Endothelial cell of umbilical vein (primary cell): ENCODE measurements around the gene CD93. TPM values are rescaled to one million over a fixed set of nuclear protein-coding genes. Genes with fewer than 3 reads are reported as not detected.

ENCODE experiments used
- BruUV-seq: library from RNA; stranded (reverse); fragments of 400-500 nt; replicated peaks from 2 replicates; lab custom pipeline; 2021; lab: Mats Ljungman, UMichigan
- CTCF ChIA-PET: fragments of 300-600, 350-600 bp; sonication (Branson Sonifier 250); formaldehyde crosslinking; loops from one replicate; lab custom pipeline; 2021; ENCODE audit warnings: antibody characterized with exemption, inconsistent platforms; lab: Charles Lee
- POLR2A ChIA-PET: fragments of 300-600, 350-600 bp; sonication (Branson Sonifier 250); formaldehyde crosslinking; loops from one replicate; lab custom pipeline; 2021; ENCODE audit warnings: antibody characterized with exemption, inconsistent platforms; lab: Charles Lee
- DNase-seq: peaks from one replicate; pipeline ENCODE4 v3.0.0-alpha.2; 2011; ENCODE audit warnings: low read depth, low spot score
- FAIRE-seq: peaks from 2 replicates; lab custom pipeline; 2011; peaks lifted over from hg19 to GRCh38; lab: Jason Lieb, UNC
- H2AFZ ChIP-seq: 2 replicates; pipeline ENCODE4 v1.6.0; 2012; ENCODE audit warnings: low read depth, low read length, control low read depth, inconsistent platforms
- H3K27ac ChIP-seq: 2 replicates; pipeline ENCODE4 v1.5.1; 2011; ENCODE audit warnings: low read depth, mild to moderate bottlenecking, control low read depth, low read length, moderate library complexity; ENCODE audit not compliant: insufficient read depth
- H3K27me3 ChIP-seq, 2 experiments: 2 replicates each; pipeline versions ENCODE4 v1.6.0 to v1.6.1; 2011; ENCODE audit warnings: low read length in 2 of 2, mixed read lengths in 1 of 2; ENCODE audit not compliant: control insufficient read depth in 2 of 2, insufficient read depth in 2 of 2
- H3K36me3 ChIP-seq, 2 experiments: 2 replicates in 1 of 2; 3 replicates in 1 of 2; pipeline ENCODE4 v1.5.1; 2011; ENCODE audit warnings: low read length in 2 of 2, mild to moderate bottlenecking in 1 of 2, moderate library complexity in 1 of 2; ENCODE audit not compliant: control insufficient read depth in 2 of 2, insufficient read depth in 2 of 2; ENCODE audit errors: extremely low read depth in 1 of 2
- H3K4me1 ChIP-seq: 3 replicates; pipeline ENCODE4 v1.5.1; 2011; ENCODE audit warnings: mild to moderate bottlenecking, low read length; ENCODE audit not compliant: control insufficient read depth, insufficient read depth; ENCODE audit errors: extremely low read depth
- H3K4me2 ChIP-seq: 2 replicates; pipeline ENCODE4 v1.6.1; 2011; ENCODE audit warnings: low read length, control low read depth, mixed read lengths; ENCODE audit not compliant: insufficient read depth
- H3K4me3 ChIP-seq, 3 experiments: fragments of 200-600 bp in 1 of 3; sonication (generic), shearing (Covaris generic) in 1 of 3; replicated peaks in 1 of 3; 2 replicates each; pipeline ENCODE4 v1.5.1; 2011 to 2016; ENCODE audit warnings: control low read depth in 3 of 3, low read length in 3 of 3, mild to moderate bottlenecking in 2 of 3, inconsistent platforms in 1 of 3, low read depth in 1 of 3, moderate library complexity in 1 of 3; ENCODE audit not compliant: insufficient read depth in 1 of 3
- H3K79me2 ChIP-seq: 2 replicates; pipeline ENCODE4 v1.6.0; 2012; ENCODE audit warnings: low read length, inconsistent platforms; ENCODE audit not compliant: control insufficient read depth, insufficient read depth
- H3K9ac ChIP-seq: replicated peaks from 2 replicates; pipeline ENCODE3; 2011; ENCODE audit warnings: low read length, control low read depth; ENCODE audit not compliant: insufficient read depth; ENCODE audit errors: extremely low read depth
- H3K9me1 ChIP-seq: replicated peaks from 3 replicates; pipeline ENCODE4 v1.6.0; 2011; ENCODE audit warnings: mild to moderate bottlenecking, low read length; ENCODE audit not compliant: control insufficient read depth, insufficient read depth; ENCODE audit errors: extremely low read depth
- H3K9me3 ChIP-seq: replicated peaks from 2 replicates; pipeline ENCODE4 v1.5.1; 2012; ENCODE audit warnings: low read length, inconsistent platforms; ENCODE audit not compliant: control insufficient read depth, insufficient read depth
- H4K20me1 ChIP-seq: replicated peaks from 2 replicates; pipeline ENCODE3; 2011; ENCODE audit warnings: mild to moderate bottlenecking, low read length; ENCODE audit not compliant: control insufficient read depth, insufficient read depth; ENCODE audit errors: extremely low read depth
- CTCF ChIP-seq, 2 donors: IDR thresholded peaks; 1 replicate in 1 of 2; 2 replicates in 1 of 2; pipeline ENCODE4 v1.5.1; 2011; ENCODE audit warnings: low read length in 2 of 2, mild to moderate bottlenecking in 2 of 2, moderate library complexity in 2 of 2, control low read depth in 1 of 2, inconsistent platforms in 1 of 2, low read depth in 1 of 2; ENCODE audit not compliant: insufficient read depth in 1 of 2; ENCODE audit errors: extremely low read depth in 1 of 2
- EZH2 ChIP-seq: IDR thresholded peaks from 2 replicates; pipeline ENCODE4 v1.6.1; 2012; ENCODE audit warnings: borderline replicate concordance, low read depth, mild to moderate bottlenecking, moderate library complexity, low read length, inconsistent platforms; ENCODE audit not compliant: severe bottlenecking
- FOS ChIP-seq: IDR thresholded peaks from 2 replicates; pipeline ENCODE4 v1.6.1; 2011; ENCODE audit warnings: mild to moderate bottlenecking, low read length, moderate library complexity, borderline replicate concordance; ENCODE audit not compliant: insufficient read depth
- GATA2 ChIP-seq: IDR thresholded peaks from 2 replicates; pipeline ENCODE4 v1.7.0; 2011; ENCODE audit warnings: low read depth, mild to moderate bottlenecking, moderate library complexity, mixed read lengths, low read length; ENCODE audit not compliant: insufficient read length, insufficient read depth
- JUN ChIP-seq: IDR thresholded peaks from 2 replicates; pipeline ENCODE4 v1.6.1; 2011; ENCODE audit warnings: borderline replicate concordance, low read depth; ENCODE audit not compliant: insufficient read length, insufficient read depth
- MYC ChIP-seq: IDR thresholded peaks from one replicate; pipeline ENCODE4 v1.6.1; 2011; ENCODE audit warnings: mild to moderate bottlenecking, low read depth, low read length
- POLR2A ChIP-seq: IDR thresholded peaks from 2 replicates; pipeline ENCODE4 v1.6.1; 2012; ENCODE audit warnings: low read depth, mild to moderate bottlenecking, control low read depth, low read length
- POLR2AphosphoS5 ChIP-seq: IDR thresholded peaks from 2 replicates; pipeline ENCODE4 v1.6.1; 2012; ENCODE audit warnings: low read depth, mild to moderate bottlenecking, control low read depth, low read length, moderate library complexity; ENCODE audit not compliant: insufficient read depth
- dilution Hi-C: fragments of 300-500 bp; cut with MboI; formaldehyde crosslinking; loops from one replicate; pipeline ENCODE4 v1.15.0; 2019; ENCODE audit warnings: low sequenced_read_pairs; ENCODE audit not compliant: extremely low pct_ligation_motif_present
- intact Hi-C: fragments of 100-400 bp; cut with micrococcal nuclease; formaldehyde crosslinking; loops from one replicate; pipeline ENCODE4 v1.10.0; 2022
- polyA plus RNA-seq, 4 experiments: library from polyadenylated mRNA; depleted of rRNA in 3 of 4; stranded (reverse) in 3 of 4; unstranded in 1 of 4; fragments of >200 nt; gene quantifications; 2 replicates each; pipeline versions ENCODE4 v1.2.1 to v1.2.3, GENCODE V29; 2011 to 2012; ENCODE audit warnings: missing spikeins in 1 of 4
- total RNA-seq: library from RNA; stranded (reverse); gene quantifications from 2 replicates; pipeline ENCODE4 v1.2.3, GENCODE V29; 2021
- TF ChIP-seq, protein P1 (sequence below): IDR thresholded peaks from 2 replicates; pipeline ENCODE4 v1.6.1; 2011; ENCODE audit not compliant: insufficient read depth, insufficient read length

CD93 gene
- total and polyA plus RNA-seq, 2 donors (not counting 3 experiments of a cell fraction or from before 2014, with no cell fraction given) = 180 to 413 TPM

DNA sequence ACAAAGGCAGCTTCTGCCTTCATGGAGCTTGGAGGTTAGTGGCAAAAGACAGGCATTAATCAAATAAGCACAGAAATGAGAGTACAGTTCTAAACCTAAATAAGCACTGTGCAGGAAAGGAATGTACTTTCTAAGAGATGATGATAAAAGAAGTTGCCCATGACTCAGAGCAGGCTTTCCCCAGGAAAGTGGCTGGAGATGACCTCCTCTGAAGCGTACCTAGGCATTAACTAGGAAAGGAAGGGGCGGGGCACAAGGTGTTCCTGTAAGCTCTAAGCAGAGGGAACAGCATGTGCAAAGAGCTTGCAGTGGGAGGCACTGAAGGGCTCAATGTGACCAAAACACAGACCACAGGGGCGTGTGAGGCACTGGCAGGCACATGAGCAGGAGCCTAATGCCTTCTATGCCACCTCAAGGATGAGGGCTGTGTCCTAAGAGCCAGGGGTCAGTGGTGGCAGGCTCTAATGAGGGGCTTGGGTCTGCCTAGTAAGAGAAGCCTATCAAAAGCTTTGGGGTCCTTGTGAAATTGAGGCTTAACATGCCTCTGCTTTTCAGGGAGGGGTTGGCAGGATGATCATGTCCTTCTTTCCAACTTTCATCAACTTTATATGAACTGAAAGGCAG is 46.1 kb downstream of the CD93 start:
- no TSS peak for BruUV-seq

More for the DNA sequence above, 46.1 kb downstream of the CD93 start:
- Histone ChIP-seq H3K4me2 (no peak overlapping the region), H3K79me2 (no peaks in the 10 kb centered on the region), H2AFZ (no peak overlapping the region), H3K4me3 (no peak overlapping the region), H3K9me1 (no peaks in the 10 kb centered on the region), H3K36me3 (no peaks in the 10 kb centered on the region), H3K27me3 (peaks cover 17 to 21% of the 10 kb centered on the region in 2 experiments), H4K20me1 (no peaks in the 10 kb centered on the region), H3K9ac (no peak overlapping the region), H3K27ac (no peak overlapping the region), H3K9me3 (no peaks in the 10 kb centered on the region), H3K4me1 (no peaks in the 10 kb centered on the region)
- intact Hi-C loops = loop anchor here (10.0 kb wide), 1 partner anchor 565 kb away; the partner anchor contains the start of gene CST9
- DNase-seq = no peak
- FAIRE-seq = no peak
- TF ChIP-seq MYC = no peak
- no peak for TF ChIP-seq POLR2A
- TF ChIP-seq CTCF (IDR thresholded peaks at IDR 0.05; ENCODE audit: extremely low read depth in 1 of 2, insufficient read depth in 1 of 2, low read depth in 1 of 2, low read length in 2 of 2) = no peak
- no peak for TF ChIP-seq JUN
- no peak for TF ChIP-seq GATA2
- no peak for TF ChIP-seq POLR2AphosphoS5
- TF ChIP-seq EZH2 = no peak
- TF ChIP-seq FOS = no peak
- TF ChIP-seq, protein P1, sequence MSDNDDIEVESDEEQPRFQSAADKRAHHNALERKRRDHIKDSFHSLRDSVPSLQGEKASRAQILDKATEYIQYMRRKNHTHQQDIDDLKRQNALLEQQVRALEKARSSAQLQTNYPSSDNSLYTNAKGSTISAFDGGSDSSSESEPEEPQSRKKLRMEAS = no peak
- POLR2A ChIA-PET = no interaction called here
- CTCF ChIA-PET = interaction anchor here (1.7 kb wide), 1 partner anchor 11 kb away, joined by 4 read pairs; no protein-coding TSS in a partner anchor
- dilution Hi-C loops = loop anchor here (10.0 kb wide), 1 partner anchor 345 kb away; no protein-coding TSS in a partner anchor
